DMS153 (cell line): ENCODE data around the gene NUBP2.
A peak's percentile ranks its signal among the peaks of the same experiment; 100 is the strongest.

Experiments
- DNase-seq: peaks from one replicate; lab custom pipeline; 2025; lab: John Stamatoyannopoulos, UW

The NUBP2 gene

DNA sequence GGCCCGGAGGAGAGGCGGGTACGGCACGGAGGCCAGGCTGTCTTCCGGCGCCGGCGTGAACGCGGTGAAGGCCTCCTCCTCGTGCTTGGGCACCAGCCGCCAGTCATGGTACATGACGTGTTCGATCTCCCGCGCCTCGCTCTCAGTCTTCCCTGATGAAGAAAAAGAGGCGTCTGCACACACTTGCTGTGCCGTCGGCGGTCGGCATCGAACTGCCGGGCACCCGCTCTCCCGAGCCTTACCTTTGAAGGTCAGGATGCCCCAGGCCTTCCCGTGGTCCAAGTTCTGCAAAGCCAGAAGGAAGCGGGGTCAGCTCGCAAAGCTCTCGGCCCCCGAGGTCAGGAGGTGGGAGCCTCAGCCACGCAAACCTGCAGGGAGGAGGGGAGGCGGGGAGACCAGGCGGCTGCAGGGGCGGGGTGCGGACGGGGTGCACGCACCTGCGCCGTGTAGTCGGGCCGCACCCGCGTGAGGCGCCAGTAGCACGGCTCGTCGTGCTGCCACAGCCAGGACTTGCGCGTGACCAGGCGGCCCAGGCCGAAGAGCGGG lies 10.3 kb upstream of the NUBP2 start, which contains the start of gene EME2:
EME2 (plus strand) TSS at position 449 of the 546 bp plus-strand sequence. CDS start 418 bp downstream, outside the sequence.
- no peak for DNase-seq

DNA sequence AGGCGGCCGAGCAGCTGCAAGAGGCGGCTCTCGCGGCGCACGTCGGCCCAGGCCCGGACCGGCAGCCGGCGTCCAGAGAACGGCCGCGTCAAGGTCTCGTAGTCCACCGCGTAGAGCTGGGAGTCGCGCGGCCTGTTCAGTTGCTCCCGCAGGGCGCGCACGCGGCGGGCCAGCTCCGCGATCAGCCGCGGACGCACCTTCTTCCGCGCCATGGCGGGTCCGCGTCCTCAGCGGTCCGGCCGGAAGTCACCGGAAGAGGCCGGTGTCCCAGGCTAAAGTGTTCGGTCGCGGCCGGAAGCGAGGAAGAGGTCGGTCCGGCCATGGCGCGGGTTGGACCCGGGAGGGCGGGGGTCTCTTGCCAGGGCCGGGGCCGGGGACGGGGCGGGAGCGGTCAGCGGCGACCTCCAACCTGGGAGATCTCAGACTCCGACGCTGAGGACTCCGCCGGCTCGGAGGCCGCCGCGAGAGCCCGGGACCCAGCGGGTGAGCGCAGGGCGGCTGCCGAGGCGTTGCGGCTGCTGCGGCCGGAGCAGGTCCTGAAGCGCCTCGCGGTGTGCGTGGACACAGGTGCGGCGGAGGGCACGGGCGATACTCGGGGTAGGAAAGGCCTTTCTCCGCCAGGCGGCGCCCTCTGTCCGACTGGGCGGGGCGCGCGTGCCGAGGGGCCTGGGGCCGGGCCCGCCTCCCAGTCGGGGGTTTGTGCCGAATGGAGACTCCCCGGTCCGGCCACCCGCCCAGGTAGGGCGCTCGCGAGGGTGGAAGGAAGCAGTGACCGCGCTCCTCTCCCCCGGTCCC lies 9.7 kb upstream of the NUBP2 start, which contains the start of gene MRPS34:
MRPS34 (minus strand) TSS at position 227 of the 795 bp plus-strand sequence; CDS start at position 212, 15 bp downstream.
- peak; percentile 68 for DNase-seq

DNA sequence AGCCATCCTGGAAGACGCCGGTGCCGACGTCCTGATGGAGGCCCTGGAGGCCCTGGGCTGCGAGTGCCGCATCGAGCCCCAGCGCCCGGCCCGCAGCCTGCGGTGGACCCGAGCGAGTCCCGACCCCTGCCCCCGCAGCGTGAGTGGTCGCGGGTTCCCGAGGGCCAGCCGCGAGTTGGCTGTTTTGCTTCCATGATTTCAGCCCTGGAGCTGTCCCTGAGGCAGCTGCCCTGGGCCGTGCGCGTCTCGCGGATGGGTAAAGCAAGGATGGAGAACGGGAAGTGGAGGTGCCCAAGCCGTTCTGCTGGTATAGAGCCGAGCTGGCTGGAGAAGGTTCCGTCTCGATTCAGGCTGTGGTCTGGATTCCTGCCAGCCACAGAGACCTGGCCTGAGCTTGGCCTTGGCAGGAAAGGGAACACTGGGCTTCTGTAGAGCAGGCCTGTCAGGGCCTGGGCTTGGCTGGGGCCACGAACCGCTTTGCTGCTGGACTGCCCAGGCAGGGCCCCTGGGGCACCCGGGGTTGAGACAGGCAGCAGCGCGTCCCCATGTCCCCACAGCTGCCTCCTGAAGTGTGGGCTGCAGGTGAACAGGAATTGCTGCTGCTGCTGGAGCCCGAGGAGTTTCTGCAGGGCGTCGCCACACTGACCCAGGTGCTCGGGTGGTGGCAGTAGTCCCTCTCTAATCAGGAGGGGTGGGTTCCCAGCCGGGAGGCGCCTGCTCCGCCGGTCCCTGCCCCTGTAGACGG lies 8.9 kb upstream of the NUBP2 start:
- no peak for DNase-seq

GRCh38 chr16:1774448-1774780 lies 8.3 kb upstream of the NUBP2 start:
- DNase-seq = no peak

DNA sequence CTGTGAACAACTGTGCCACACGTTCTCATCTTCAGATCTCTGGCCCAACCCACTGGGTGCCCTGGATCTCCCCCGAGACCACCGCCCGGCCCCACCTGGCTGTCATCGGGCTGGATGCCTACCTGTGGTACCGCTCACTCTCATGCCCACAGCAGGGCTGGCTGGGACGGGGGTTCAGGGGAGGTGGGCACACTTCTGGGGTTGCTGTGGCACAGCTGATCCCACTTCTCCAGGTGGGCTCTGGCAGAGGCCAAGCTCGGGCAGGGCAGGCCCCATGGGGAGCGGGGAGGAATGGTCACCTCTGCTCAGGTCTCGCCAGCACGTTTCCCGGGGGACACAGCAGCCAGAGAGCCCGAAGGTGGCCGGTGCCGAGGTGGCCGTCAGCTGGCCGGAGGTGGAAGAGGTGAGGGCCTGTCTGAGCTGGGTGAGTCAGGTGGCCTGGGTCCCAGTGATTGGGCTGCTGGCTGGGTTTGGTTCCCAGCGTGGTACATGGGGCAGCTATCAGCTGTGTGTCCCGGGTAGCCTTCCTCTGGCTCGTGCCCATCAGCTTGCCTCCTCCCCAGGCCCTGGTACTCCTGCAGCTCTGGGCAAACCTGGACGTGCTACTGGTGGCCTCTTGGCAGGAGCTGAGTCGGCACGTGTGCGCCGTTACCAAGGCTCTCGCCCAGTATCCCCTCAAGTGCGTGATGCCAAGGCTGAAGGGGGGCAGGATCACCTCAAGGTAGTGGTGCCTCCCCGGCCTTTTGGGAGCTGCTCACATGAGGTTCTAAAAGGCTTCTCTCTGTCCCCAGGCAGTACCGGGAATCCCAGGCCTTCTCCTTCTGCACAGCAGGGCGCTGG lies 7.5 kb upstream of the NUBP2 start:
- DNase-seq = no peak

DNA sequence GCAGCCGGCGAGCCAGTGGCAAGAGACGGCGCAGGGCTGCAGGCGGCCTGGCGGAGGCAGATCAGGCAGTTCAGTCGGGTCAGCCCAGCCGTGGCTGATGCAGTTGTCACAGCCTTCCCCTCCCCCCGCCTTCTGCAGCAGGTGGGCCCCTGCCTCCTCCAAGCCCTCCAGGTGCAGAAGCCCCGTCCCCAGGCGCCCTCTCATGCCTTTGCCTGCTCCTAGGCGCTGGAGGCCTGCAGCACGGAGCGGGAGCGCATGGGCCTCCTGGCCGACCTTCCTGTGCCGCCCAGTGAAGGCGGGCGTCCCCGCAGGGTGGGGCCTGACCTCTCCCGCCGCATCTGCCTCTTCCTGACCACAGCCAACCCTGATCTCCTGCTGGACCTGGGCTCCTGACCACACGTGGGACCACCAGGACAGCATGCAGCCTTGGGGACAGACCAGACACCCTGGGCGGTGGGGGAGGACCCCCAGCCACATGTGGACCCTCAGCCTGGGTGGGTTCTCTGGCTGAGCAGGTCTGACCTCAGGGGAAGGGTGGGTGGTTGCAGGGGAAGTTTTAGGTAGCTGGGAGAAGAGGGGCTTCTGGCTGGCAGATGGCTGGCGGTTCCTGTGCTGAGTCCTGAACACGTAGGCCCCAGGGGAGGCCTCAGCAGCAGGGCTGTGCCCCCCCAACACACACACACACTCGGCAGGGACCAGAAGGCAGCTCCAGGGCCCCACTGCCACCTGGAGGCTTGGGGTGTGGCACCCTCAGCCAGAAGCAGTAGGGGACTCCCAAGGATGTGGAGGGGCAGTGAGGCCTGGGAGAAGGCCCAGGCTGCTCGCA lies 6.7 kb upstream of the NUBP2 start:
- DNase-seq = no peak

GRCh38 chr16:1776672-1776955 lies 6.1 kb upstream of the NUBP2 start:
- no peak for DNase-seq

GRCh38 chr16:1776991-1777374 lies 5.8 kb upstream of the NUBP2 start:
- no peak for DNase-seq

GRCh38 chr16:1777375-1778199 lies 5.2 kb upstream of the NUBP2 start:
- no peak for DNase-seq

GRCh38 chr16:1778200-1779179 lies 4.3 kb upstream of the NUBP2 start:
- DNase-seq = no peak

- DNase-seq = no peak
Observed at GRCh38 chr16:1779234-1779701, 3.5 kb upstream of the NUBP2 start.

- no peak for DNase-seq
Observed at GRCh38 chr16:1779741-1780676, 2.8 kb upstream of the NUBP2 start.

DNA sequence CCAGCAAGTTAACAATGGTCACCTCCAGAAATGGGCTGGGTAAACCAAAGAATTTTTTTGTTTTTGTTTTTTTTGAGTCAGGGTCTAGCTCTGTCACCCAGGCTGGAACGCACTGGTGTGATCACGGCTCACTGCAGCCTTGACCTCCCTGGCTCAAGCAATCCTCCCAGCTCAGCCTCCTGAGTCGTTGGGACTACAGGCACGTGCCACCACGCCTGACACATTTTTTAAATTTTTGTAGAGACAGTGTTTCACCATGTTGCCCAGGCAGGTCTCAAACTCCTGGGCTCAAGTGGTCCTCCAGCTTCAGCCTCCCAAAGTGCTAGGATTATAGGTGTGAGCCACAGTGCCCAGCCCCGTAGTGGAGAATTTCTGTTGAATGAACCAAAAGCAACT lies 2.1 kb upstream of the NUBP2 start:
- no peak for DNase-seq

DNA sequence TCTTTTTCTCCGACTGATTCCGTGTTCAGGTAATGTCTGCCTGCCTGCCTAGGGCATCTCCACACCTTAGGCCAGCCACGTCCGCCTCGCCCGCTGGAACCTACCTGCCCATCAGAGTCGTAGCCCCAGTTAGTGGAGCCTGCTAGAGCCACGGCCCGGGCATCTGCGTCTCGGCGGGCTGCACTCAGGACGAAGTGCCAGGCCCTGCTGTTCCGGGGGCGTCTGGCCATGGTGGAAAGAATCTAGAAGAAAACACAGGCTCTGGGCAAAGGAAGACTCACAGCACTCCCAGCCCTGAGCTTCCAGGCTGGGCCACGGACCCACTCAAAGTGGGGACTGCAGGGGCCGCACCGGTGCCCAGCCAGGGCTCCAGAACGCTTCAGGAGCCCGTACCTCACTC lies 1.5 kb upstream of the NUBP2 start:
- DNase-seq = no peak

GRCh38 chr16:1781758-1782407 lies 877 bp upstream of the NUBP2 start:
- DNase-seq = no peak

DNA sequence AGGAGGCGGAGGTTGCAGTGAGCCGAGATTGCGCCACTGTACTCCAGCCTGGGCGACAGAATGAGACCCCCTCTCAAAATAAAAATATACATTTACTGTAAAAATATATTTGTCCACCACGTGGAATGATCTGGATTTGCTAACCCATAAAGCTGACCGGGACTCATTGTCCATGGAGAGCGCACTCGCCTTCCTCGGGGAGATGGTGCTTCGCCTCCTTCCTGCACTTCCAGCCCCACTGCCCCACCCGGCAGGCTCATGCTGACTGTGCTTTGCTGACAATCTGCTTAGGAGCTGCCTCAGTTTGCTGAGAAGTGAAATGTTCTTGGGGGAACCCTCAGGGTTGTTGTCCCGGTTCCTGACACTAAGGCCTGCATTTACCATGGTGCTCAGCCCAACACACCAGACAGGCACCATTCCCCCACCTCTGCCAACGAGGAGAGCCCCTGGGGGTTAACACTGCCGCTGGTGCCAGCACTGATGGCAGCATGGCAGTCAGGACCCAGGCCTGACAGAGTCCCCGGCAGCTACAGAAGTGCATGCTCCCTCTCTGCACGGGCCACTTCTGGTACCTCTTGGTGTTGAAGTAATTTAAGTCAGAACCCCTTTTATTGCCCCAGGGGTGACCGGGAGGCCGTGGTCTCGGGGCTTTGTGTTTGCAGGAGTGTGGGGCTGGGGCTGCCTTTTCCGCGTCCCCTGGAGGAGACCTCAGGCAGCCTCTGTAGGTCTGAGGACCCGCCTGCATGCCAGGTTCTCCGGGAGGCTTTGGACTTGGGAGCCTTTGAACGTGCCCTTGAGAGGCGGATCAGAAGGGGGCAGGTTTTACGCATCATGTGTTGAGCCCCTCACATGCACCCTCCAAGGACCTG lies 2.5 kb downstream of the NUBP2 start:
- no peak for DNase-seq

GRCh38 chr16:1785846-1786170 lies 3.0 kb downstream of the NUBP2 start:
- DNase-seq = no peak
